GM04503 (cell line): ENCODE measurements around the gene CELSR1.

Source experiments
- DNase-seq: peaks from one replicate; pipeline ENCODE4 v3.0.0-alpha.2; 2012; ENCODE audit warnings: low read depth

The CELSR1 gene

GRCh38 chr22:46374663-46375474 lies 162.6 kb downstream of the CELSR1 start:
- no peak for DNase-seq

GRCh38 chr22:46373921-46374662 lies 163.3 kb downstream of the CELSR1 start:
- DNase-seq = no peak

GRCh38 chr22:46373159-46373558 lies 164.3 kb downstream of the CELSR1 start:
- no peak for DNase-seq

GRCh38 chr22:46372686-46373085 lies 164.7 kb downstream of the CELSR1 start:
- DNase-seq = no peak

GRCh38 chr22:46371623-46372226 lies 165.7 kb downstream of the CELSR1 start:
- DNase-seq = no peak

GRCh38 chr22:46370584-46371291 lies 166.7 kb downstream of the CELSR1 start:
- no peak for DNase-seq

- no peak for DNase-seq
These were observed 167.5 kb downstream of the CELSR1 start for GRCh38 chr22:46369716-46370583.

GRCh38 chr22:46368871-46369715 lies 168.3 kb downstream of the CELSR1 start:
- DNase-seq = no peak

GRCh38 chr22:46368422-46368821 lies 169.0 kb downstream of the CELSR1 start:
- no peak for DNase-seq

GRCh38 chr22:46367707-46368191 lies 169.7 kb downstream of the CELSR1 start:
- no peak for DNase-seq

- DNase-seq = no peak
These were observed 170.4 kb downstream of the CELSR1 start for GRCh38 chr22:46366801-46367706.

GRCh38 chr22:46366327-46366731 lies 171.1 kb downstream of the CELSR1 start:
- no peak for DNase-seq

- DNase-seq = no peak
These were observed 172.2 kb downstream of the CELSR1 start for GRCh38 chr22:46365166-46365624.

- DNase-seq = no peak
These were observed 172.9 kb downstream of the CELSR1 start for GRCh38 chr22:46364341-46365165.

- no peak for DNase-seq
These were observed 173.7 kb downstream of the CELSR1 start for GRCh38 chr22:46363611-46364321.

- no peak for DNase-seq
These were observed 174.4 kb downstream of the CELSR1 start for GRCh38 chr22:46362934-46363515.
